GDM1 (cell line): ENCODE results near the gene FASTKD2.

Experiments used
- DNase-seq: peaks from one replicate; lab custom pipeline; 2025; lab: John Stamatoyannopoulos, UW

The FASTKD2 gene

DNA sequence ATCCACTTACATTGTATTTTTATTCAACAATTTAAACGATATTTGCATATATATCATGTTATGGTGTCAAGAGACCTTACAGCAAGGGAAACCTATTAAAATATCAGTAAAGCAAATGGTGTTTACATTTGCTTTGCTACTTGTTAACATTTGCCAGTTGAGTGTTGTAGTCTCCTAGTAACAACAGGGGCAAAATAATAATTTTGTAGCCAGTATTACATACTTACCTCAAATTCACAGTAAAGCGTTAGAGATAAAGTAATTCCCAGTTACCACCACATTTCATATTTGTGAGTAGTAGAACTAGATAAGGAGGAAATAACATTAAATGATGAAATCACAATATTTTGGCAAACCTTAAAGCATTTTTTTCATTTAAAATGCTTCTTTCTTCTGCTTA lies 71.3 kb downstream of the FASTKD2 start:
- DNase-seq = no peak

- no peak for DNase-seq
These were observed 72.4 kb downstream of the FASTKD2 start for GRCh38 chr2:206837775-206838174.

DNA sequence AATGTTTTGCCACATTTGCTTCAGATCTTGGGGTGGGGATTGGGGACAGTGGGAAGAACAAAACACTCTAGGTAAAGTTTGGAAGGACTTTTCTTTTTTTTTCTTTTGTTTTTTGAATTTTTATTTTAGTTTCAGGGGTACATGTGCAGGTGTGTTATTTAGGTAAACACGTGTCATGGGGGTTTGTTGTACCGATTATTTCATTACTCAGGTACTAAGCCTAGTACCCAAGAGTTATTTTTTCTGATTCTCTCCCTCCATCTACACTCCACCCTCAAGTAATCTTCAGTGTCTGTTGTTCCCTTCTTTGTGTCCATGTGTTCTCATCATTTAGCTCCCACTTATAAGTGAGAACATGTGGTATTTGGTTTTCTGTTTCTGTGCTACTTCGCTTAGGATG lies 73.3 kb downstream of the FASTKD2 start:
- DNase-seq = no peak

- DNase-seq = no peak
These were observed 75.6 kb downstream of the FASTKD2 start for GRCh38 chr2:206840999-206841398.
